Measurements from ENCODE around the gene DNM1L.

DNA sequence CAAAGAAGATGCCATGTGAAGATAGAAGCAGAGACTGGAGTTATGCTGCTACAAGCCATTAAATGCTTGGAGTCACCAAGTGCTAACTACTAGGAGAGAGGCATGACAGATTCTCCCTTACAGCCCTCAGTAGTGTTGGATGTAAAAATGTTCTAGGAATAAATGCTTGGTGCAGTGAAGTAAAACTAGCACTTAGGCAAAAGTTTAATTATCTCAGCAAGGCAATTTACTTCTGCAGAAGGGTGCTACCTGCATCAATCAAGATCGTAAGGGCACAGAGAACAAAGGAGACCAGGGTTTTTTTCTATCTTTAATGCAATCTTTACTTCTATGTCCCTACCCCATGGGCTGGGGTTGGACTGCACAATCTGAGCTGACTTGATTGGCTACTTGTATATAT, 9.5 kb upstream of the DNM1L start:
- TF ChIP-seq EGR1 (IDR thresholded peaks at IDR 0.05), result no peak
- TF ChIP-seq, protein P1, sequence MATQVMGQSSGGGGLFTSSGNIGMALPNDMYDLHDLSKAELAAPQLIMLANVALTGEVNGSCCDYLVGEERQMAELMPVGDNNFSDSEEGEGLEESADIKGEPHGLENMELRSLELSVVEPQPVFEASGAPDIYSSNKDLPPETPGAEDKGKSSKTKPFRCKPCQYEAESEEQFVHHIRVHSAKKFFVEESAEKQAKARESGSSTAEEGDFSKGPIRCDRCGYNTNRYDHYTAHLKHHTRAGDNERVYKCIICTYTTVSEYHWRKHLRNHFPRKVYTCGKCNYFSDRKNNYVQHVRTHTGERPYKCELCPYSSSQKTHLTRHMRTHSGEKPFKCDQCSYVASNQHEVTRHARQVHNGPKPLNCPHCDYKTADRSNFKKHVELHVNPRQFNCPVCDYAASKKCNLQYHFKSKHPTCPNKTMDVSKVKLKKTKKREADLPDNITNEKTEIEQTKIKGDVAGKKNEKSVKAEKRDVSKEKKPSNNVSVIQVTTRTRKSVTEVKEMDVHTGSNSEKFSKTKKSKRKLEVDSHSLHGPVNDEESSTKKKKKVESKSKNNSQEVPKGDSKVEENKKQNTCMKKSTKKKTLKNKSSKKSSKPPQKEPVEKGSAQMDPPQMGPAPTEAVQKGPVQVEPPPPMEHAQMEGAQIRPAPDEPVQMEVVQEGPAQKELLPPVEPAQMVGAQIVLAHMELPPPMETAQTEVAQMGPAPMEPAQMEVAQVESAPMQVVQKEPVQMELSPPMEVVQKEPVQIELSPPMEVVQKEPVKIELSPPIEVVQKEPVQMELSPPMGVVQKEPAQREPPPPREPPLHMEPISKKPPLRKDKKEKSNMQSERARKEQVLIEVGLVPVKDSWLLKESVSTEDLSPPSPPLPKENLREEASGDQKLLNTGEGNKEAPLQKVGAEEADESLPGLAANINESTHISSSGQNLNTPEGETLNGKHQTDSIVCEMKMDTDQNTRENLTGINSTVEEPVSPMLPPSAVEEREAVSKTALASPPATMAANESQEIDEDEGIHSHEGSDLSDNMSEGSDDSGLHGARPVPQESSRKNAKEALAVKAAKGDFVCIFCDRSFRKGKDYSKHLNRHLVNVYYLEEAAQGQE (IDR thresholded peaks at IDR 0.05; ENCODE audit: low read depth), result no peak
- TF ChIP-seq TCF12 (IDR thresholded peaks at IDR 0.05; ENCODE audit: low read depth), result no peak
- TF ChIP-seq NFIC (IDR thresholded peaks at IDR 0.05), result no peak
- no peak for TF ChIP-seq FOXM1 (IDR thresholded peaks at IDR 0.05; ENCODE audit: borderline replicate concordance, low read depth)
- TF ChIP-seq TAF1 (IDR thresholded peaks at IDR 0.05; ENCODE audit: low read depth), result no peak
- no peak for TF ChIP-seq TEAD4 (IDR thresholded peaks at IDR 0.05)
- TF ChIP-seq, protein P2, sequence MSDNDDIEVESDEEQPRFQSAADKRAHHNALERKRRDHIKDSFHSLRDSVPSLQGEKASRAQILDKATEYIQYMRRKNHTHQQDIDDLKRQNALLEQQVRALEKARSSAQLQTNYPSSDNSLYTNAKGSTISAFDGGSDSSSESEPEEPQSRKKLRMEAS (IDR thresholded peaks at IDR 0.05), result no peak
- no peak for TF ChIP-seq EP300 (IDR thresholded peaks at IDR 0.05; ENCODE audit: borderline replicate concordance)
- TF ChIP-seq YY1 (IDR thresholded peaks at IDR 0.05; ENCODE audit: low read depth), result no peak

All from Ishikawa (cell line).